ENCODE results near the gene GNG8.

GNG8 gene

DNA sequence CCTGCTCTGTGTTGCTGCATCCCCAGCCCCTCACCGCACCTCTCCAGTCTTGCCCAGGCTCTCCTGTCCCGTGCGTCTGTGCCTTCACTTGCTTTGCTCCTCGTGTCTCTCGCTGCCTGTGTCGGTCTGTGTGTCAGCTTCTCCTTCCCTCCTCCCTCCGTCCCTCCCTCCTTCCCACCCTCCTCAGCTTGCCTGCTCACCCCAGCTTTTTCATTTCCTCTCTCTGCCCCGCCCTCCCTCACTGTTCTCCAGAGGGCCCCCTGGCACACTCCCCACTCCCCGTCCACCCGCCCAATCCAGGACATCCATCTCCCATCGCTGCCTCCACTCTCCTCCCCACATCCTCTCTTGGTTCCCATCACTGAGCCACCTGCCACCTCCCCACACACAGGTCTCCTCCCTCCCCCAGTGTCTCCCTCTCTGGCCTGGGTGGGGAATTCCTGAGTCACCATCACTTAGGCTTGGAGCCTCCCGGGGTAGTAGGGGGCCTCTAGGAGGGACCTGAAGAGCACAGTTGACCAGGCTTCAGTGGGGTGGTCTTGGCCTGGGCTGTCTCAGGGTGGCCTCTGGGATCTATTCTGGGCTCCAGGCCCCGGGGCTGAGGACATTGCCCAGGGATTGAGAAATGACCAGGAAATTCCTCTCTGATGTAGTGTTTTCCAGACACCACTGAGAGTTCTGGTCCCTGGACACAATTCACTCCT, 10.9 kb downstream of the GNG8 start, which contains the start of gene PTGIR:
Gene PTGIR (minus strand): TSS at position 132 of the 704 bp plus-strand sequence. CDS start 864 bp downstream, outside the sequence.
- POLR2A ChIA-PET: interaction anchor here (0.5 to 1.3 kb wide), 3 partner anchors 12 to 722 kb away, joined by 3 read pairs; no protein-coding TSS in a partner anchor
- CTCF ChIA-PET: interaction anchor here (0.7 to 2.5 kb wide), 5 partner anchors 8 to 79 kb away, joined by 4 to 12 read pairs (median 7); partner anchors contain the start of gene DACT3
- no peaks in the 10 kb centered on the region for H3K4me1 ChIP-seq (ENCODE audit: control insufficient read depth, insufficient read depth, low read length)
- H3K4me3 ChIP-seq (ENCODE audit: low read depth, low read length): no peak within 1 kb of the TSS
- no peaks in the 10 kb centered on the region for H3K9me3 ChIP-seq (ENCODE audit: control insufficient read depth, insufficient read depth, low read depth, low read length)
- no peak within 1 kb of the TSS for H3K27ac ChIP-seq (ENCODE audit: extremely low read depth, low read depth, low read length)
- TF ChIP-seq KLF1 (tag by site-specific recombination; IDR thresholded peaks at IDR 0.05) (peak; percentile 89), ZFHX2 (tag by site-specific recombination; conservative IDR thresholded peaks at IDR 0.05) (peak; percentile 80), ZNF394 (tag by site-specific recombination; IDR thresholded peaks at IDR 0.05; ENCODE audit: borderline replicate concordance) (peak; percentile 34; the same call in 1 of the 2 replicates), ZNF785 (tag by site-specific recombination; IDR thresholded peaks at IDR 0.05) (no peak), ZNF133 (tag by site-specific recombination; IDR thresholded peaks at IDR 0.05) (0 out of 2 replicates have a peak, but pooled peaks have one; percentile 21), ZNF701 (tag by site-specific recombination; IDR thresholded peaks at IDR 0.05) (no peak), SP2 (tag by site-specific recombination; IDR thresholded peaks at IDR 0.05) (peak; percentile 51), SP3 (tag by site-specific recombination; IDR thresholded peaks at IDR 0.05) (peak; percentile 68), ZBTB17 (tag by site-specific recombination; IDR thresholded peaks at IDR 0.05) (peak; percentile 48), ZNF501 (tag by site-specific recombination; IDR thresholded peaks at IDR 0.05) (0 out of 2 replicates have a peak, but pooled peaks have one; percentile 28), ZNF629 (tag by site-specific recombination; IDR thresholded peaks at IDR 0.05) (no peak), ZNF221 (tag by site-specific recombination; IDR thresholded peaks at IDR 0.05; ENCODE audit: borderline replicate concordance) (no peak), WT1 (tag by site-specific recombination; IDR thresholded peaks at IDR 0.05) (peak; percentile 66), SP7 (tag by site-specific recombination; IDR thresholded peaks at IDR 0.05) (0 out of 2 replicates have a peak, but pooled peaks have one; percentile 24), ZNF366 (tag by site-specific recombination; conservative IDR thresholded peaks at IDR 0.05) (peak; percentile 70), GLIS1 (tag by site-specific recombination; IDR thresholded peaks at IDR 0.05) (peak; percentile 71), GLI4 (tag by site-specific recombination; IDR thresholded peaks at IDR 0.05) (0 out of 2 replicates have a peak, but pooled peaks have one; percentile 47), ZNF416 (tag by site-specific recombination; IDR thresholded peaks at IDR 0.05) (0 out of 2 replicates have a peak, but pooled peaks have one; percentile 15), GLIS2 (tag by site-specific recombination; IDR thresholded peaks at IDR 0.05) (0 out of 2 replicates have a peak, but pooled peaks have one; percentile 48), EGR2 (tag by site-specific recombination; IDR thresholded peaks at IDR 0.05; ENCODE audit: low read depth) (peak; percentile 85)
- TF ChIP-seq, protein P1, sequence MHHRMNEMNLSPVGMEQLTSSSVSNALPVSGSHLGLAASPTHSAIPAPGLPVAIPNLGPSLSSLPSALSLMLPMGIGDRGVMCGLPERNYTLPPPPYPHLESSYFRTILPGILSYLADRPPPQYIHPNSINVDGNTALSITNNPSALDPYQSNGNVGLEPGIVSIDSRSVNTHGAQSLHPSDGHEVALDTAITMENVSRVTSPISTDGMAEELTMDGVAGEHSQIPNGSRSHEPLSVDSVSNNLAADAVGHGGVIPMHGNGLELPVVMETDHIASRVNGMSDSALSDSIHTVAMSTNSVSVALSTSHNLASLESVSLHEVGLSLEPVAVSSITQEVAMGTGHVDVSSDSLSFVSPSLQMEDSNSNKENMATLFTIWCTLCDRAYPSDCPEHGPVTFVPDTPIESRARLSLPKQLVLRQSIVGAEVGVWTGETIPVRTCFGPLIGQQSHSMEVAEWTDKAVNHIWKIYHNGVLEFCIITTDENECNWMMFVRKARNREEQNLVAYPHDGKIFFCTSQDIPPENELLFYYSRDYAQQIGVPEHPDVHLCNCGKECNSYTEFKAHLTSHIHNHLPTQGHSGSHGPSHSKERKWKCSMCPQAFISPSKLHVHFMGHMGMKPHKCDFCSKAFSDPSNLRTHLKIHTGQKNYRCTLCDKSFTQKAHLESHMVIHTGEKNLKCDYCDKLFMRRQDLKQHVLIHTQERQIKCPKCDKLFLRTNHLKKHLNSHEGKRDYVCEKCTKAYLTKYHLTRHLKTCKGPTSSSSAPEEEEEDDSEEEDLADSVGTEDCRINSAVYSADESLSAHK (tag by site-specific recombination; IDR thresholded peaks at IDR 0.05): no peak
- TF ChIP-seq, protein P2, sequence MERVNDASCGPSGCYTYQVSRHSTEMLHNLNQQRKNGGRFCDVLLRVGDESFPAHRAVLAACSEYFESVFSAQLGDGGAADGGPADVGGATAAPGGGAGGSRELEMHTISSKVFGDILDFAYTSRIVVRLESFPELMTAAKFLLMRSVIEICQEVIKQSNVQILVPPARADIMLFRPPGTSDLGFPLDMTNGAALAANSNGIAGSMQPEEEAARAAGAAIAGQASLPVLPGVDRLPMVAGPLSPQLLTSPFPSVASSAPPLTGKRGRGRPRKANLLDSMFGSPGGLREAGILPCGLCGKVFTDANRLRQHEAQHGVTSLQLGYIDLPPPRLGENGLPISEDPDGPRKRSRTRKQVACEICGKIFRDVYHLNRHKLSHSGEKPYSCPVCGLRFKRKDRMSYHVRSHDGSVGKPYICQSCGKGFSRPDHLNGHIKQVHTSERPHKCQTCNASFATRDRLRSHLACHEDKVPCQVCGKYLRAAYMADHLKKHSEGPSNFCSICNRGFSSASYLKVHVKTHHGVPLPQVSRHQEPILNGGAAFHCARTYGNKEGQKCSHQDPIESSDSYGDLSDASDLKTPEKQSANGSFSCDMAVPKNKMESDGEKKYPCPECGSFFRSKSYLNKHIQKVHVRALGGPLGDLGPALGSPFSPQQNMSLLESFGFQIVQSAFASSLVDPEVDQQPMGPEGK (tag by site-specific recombination; IDR thresholded peaks at IDR 0.05): peak; percentile 27; the same call in 1 of the 2 replicates
- TF ChIP-seq, protein P3, sequence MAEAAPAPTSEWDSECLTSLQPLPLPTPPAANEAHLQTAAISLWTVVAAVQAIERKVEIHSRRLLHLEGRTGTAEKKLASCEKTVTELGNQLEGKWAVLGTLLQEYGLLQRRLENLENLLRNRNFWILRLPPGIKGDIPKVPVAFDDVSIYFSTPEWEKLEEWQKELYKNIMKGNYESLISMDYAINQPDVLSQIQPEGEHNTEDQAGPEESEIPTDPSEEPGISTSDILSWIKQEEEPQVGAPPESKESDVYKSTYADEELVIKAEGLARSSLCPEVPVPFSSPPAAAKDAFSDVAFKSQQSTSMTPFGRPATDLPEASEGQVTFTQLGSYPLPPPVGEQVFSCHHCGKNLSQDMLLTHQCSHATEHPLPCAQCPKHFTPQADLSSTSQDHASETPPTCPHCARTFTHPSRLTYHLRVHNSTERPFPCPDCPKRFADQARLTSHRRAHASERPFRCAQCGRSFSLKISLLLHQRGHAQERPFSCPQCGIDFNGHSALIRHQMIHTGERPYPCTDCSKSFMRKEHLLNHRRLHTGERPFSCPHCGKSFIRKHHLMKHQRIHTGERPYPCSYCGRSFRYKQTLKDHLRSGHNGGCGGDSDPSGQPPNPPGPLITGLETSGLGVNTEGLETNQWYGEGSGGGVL (tag by site-specific recombination; IDR thresholded peaks at IDR 0.05): peak; percentile 98
- TF ChIP-seq, protein P4, sequence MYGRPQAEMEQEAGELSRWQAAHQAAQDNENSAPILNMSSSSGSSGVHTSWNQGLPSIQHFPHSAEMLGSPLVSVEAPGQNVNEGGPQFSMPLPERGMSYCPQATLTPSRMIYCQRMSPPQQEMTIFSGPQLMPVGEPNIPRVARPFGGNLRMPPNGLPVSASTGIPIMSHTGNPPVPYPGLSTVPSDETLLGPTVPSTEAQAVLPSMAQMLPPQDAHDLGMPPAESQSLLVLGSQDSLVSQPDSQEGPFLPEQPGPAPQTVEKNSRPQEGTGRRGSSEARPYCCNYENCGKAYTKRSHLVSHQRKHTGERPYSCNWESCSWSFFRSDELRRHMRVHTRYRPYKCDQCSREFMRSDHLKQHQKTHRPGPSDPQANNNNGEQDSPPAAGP (tag by site-specific recombination; IDR thresholded peaks at IDR 0.05): 0 out of 2 replicates have a peak, but pooled peaks have one; percentile 67
- no peaks in the 10 kb centered on the region for H3K36me3 ChIP-seq (ENCODE audit: control insufficient read depth in 2 of 2, insufficient read depth in 1 of 2, low read length in 2 of 2)

All from HEK293 (cell line).